ENCODE results near the gene ACY1. TPM values are rescaled to one million over a fixed set of nuclear protein-coding genes. Genes with fewer than 3 reads are reported as not detected.

The ACY1 gene
- total RNA-seq, 2 donors from 2014 or later, result 58.2 to 69.4 TPM

GRCh38 chr3:52028572-52028971 is 45.2 kb downstream of the ACY1 start:
- Histone ChIP-seq H3K4me3 (ENCODE audit: low read length) (no peak overlapping the region), H3K36me3 (ENCODE audit: control insufficient read depth, insufficient read depth, low read length) (no peaks in the 10 kb centered on the region), H3K9me3 (ENCODE audit: control insufficient read depth, low read length) (no peaks in the 10 kb centered on the region), H3K9ac (ENCODE audit: extremely low read depth, low read length, poor library complexity, severe bottlenecking) (no peak overlapping the region), H3K4me1 (ENCODE audit: control insufficient read depth, insufficient read depth, low read length) (no peaks in the 10 kb centered on the region), H3K27me3 (ENCODE audit: control insufficient read depth, insufficient read depth, low read length, poor library complexity, severe bottlenecking) (no peaks in the 10 kb centered on the region), H3K27ac (ENCODE audit: low read depth, low read length) (no peak overlapping the region)
- H3K36me3 Mint-ChIP-seq (ENCODE audit: low read depth), result no peaks in the 10 kb centered on the region
- no peaks in the 10 kb centered on the region for H3K4me1 Mint-ChIP-seq
- no peaks in the 10 kb centered on the region for H3K9me3 Mint-ChIP-seq
- 92 to 98% methylated on average over 6 to 11 of the region's 12 CpGs for WGBS, 2 experiments (ENCODE audit: insufficient coverage in 1 of 2, insufficient read length in 1 of 2)
- no peak for DNase-seq
- no peak overlapping the region for H3K4me3 Mint-ChIP-seq
- no peaks in the 10 kb centered on the region for H3K27me3 Mint-ChIP-seq (ENCODE audit: insufficient read depth)
- no peak overlapping the region for H3K27ac Mint-ChIP-seq
- no peak for TF ChIP-seq CTCF (conservative IDR thresholded peaks at IDR 0.05)

- Mint-ChIP-seq H3K27me3 (ENCODE audit: insufficient read depth) (no peaks in the 10 kb centered on the region), H3K27ac (no peak overlapping the region), H3K9me3 (no peaks in the 10 kb centered on the region), H3K4me1 (no peaks in the 10 kb centered on the region), H3K36me3 (ENCODE audit: low read depth) (no peaks in the 10 kb centered on the region), H3K4me3 (no peak overlapping the region)
- Histone ChIP-seq H3K27me3 (ENCODE audit: control insufficient read depth, insufficient read depth, low read length, poor library complexity, severe bottlenecking) (no peaks in the 10 kb centered on the region), H3K4me1 (ENCODE audit: control insufficient read depth, insufficient read depth, low read length) (no peaks in the 10 kb centered on the region), H3K36me3 (ENCODE audit: control insufficient read depth, insufficient read depth, low read length) (no peaks in the 10 kb centered on the region), H3K9me3 (ENCODE audit: control insufficient read depth, low read length) (no peaks in the 10 kb centered on the region), H3K4me3 (ENCODE audit: low read length) (no peak overlapping the region), H3K9ac (ENCODE audit: extremely low read depth, low read length, poor library complexity, severe bottlenecking) (no peak overlapping the region), H3K27ac (ENCODE audit: low read depth, low read length) (no peak overlapping the region)
- TF ChIP-seq CTCF (conservative IDR thresholded peaks at IDR 0.05), result no peak
- 86 to 87% methylated on average over 9 of the region's 9 CpGs for WGBS, 2 experiments (ENCODE audit: insufficient coverage in 1 of 2, insufficient read length in 1 of 2)
- DNase-seq, result no peak
These were observed 45.7 kb downstream of the ACY1 start for GRCh38 chr3:52029053-52029452.

GRCh38 chr3:52029535-52029934 is 46.2 kb downstream of the ACY1 start:
- H3K9ac ChIP-seq (ENCODE audit: extremely low read depth, low read length, poor library complexity, severe bottlenecking), result no peak overlapping the region
- no peaks in the 10 kb centered on the region for H3K27me3 ChIP-seq (ENCODE audit: control insufficient read depth, insufficient read depth, low read length, poor library complexity, severe bottlenecking)
- 91 to 94% methylated on average over 6 to 10 of the region's 10 CpGs for WGBS, 2 experiments (ENCODE audit: insufficient coverage in 1 of 2, insufficient read length in 1 of 2)
- no peak overlapping the region for H3K4me3 Mint-ChIP-seq
- H3K36me3 Mint-ChIP-seq (ENCODE audit: low read depth), result no peaks in the 10 kb centered on the region
- no peak for TF ChIP-seq CTCF (conservative IDR thresholded peaks at IDR 0.05)
- H3K27ac Mint-ChIP-seq, result no peak overlapping the region
- H3K4me1 Mint-ChIP-seq, result no peaks in the 10 kb centered on the region
- no peak overlapping the region for H3K4me3 ChIP-seq (ENCODE audit: low read length)
- DNase-seq, result no peak
- H3K36me3 ChIP-seq (ENCODE audit: control insufficient read depth, insufficient read depth, low read length), result no peaks in the 10 kb centered on the region
- no peaks in the 10 kb centered on the region for H3K27me3 Mint-ChIP-seq (ENCODE audit: insufficient read depth)
- H3K4me1 ChIP-seq (ENCODE audit: control insufficient read depth, insufficient read depth, low read length), result no peaks in the 10 kb centered on the region
- H3K27ac ChIP-seq (ENCODE audit: low read depth, low read length), result no peak overlapping the region
- no peaks in the 10 kb centered on the region for H3K9me3 Mint-ChIP-seq
- H3K9me3 ChIP-seq (ENCODE audit: control insufficient read depth, low read length), result no peaks in the 10 kb centered on the region

All from endodermal cell (in vitro differentiated cells).